Naive B cell (primary cell): ENCODE results near the gene B3GALT5. TPM values are rescaled to one million over a fixed set of nuclear protein-coding genes. Genes with fewer than 3 reads are reported as not detected.

Experiments used
- ATAC-seq, 2 donors: fragments of 150-1000 bp; cut with Tn5 transposase; 2 replicates each; pipeline ENCODE4 v1.10.0; 2021; ENCODE audit warnings: low read depth in 2 of 2, mild to moderate bottlenecking in 2 of 2, moderate library complexity in 2 of 2
- DNase-seq: peaks from one replicate; pipeline ENCODE4 v3.0.0; 2022
- H3K27ac Mint-ChIP-seq, 6 donors: one replicate each; pipeline ENCODE4 v1.8.0; 2020 to 2022; ENCODE audit warnings: mild to moderate bottlenecking in 6 of 6, mixed read lengths in 6 of 6, moderate library complexity in 5 of 6, inconsistent platforms in 2 of 6
- H3K27me3 Mint-ChIP-seq, 3 donors: one replicate each; pipeline ENCODE4 v1.8.0; 2021 to 2022; ENCODE audit warnings: mixed read lengths in 3 of 3, mild to moderate bottlenecking in 1 of 3
- H3K36me3 Mint-ChIP-seq, 2 donors: one replicate each; pipeline ENCODE4 v1.8.0; 2020 to 2022; ENCODE audit warnings: mixed read lengths in 2 of 2, inconsistent platforms in 1 of 2, mild to moderate bottlenecking in 1 of 2
- H3K4me1 Mint-ChIP-seq, 3 donors: one replicate each; pipeline ENCODE4 v1.8.0; 2020 to 2022; ENCODE audit warnings: mixed read lengths in 3 of 3, inconsistent platforms in 1 of 3, mild to moderate bottlenecking in 1 of 3, moderate library complexity in 1 of 3
- H3K4me3 Mint-ChIP-seq, 8 donors: one replicate each; pipeline ENCODE4 v1.8.0; 2020 to 2022; ENCODE audit warnings: mild to moderate bottlenecking in 8 of 8, mixed read lengths in 8 of 8, moderate library complexity in 8 of 8, inconsistent platforms in 2 of 8
- H3K9me3 Mint-ChIP-seq, 7 donors: one replicate each; pipeline ENCODE4 v1.8.0; 2020 to 2022; ENCODE audit warnings: mixed read lengths in 7 of 7, mild to moderate bottlenecking in 5 of 7, inconsistent platforms in 2 of 7, moderate library complexity in 1 of 7
- polyA plus RNA-seq, 6 donors: library from polyadenylated mRNA; unstranded; fragments of 300-500 nt; fragmentation: Illumina TruSeq; gene quantifications; one replicate each; pipeline ENCODE4 v1.2.3, GENCODE V29; 2021; ENCODE audit warnings: low read depth in 6 of 6

Gene B3GALT5
- polyA plus RNA-seq, 6 donors from 2014 or later: not detected

DNA sequence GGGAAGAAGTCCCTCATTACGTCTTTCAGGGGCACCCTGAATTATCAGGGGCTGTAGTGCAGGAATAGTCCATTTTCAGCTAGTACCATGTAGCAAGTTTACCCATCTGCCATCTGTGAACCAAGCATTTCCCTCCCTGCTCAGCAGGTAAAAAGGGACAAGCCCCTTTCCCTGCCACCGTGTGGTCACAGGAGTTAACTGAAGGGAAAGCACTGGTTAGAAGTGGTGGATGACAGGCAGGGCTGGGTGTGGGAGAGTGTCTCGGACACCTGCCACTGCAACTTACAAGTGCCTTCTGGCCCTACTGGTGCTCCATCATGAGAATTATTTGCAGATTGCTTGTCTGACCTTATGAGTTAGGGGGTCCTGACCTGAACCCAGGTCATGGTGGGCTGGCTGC is 100.2 kb downstream of the B3GALT5 start:
- H3K9me3 Mint-ChIP-seq: no peaks in the 10 kb centered on the region
- H3K4me1 Mint-ChIP-seq: no peaks in the 10 kb centered on the region
- no peak for ATAC-seq
- no peak overlapping the region for H3K27ac Mint-ChIP-seq
- DNase-seq: no peak
- H3K27me3 Mint-ChIP-seq: peaks cover under 1 to 28% (median 5%) of the 10 kb centered on the region in 3 donors
- H3K4me3 Mint-ChIP-seq: no peak overlapping the region
- H3K36me3 Mint-ChIP-seq: no peaks in the 10 kb centered on the region

DNA sequence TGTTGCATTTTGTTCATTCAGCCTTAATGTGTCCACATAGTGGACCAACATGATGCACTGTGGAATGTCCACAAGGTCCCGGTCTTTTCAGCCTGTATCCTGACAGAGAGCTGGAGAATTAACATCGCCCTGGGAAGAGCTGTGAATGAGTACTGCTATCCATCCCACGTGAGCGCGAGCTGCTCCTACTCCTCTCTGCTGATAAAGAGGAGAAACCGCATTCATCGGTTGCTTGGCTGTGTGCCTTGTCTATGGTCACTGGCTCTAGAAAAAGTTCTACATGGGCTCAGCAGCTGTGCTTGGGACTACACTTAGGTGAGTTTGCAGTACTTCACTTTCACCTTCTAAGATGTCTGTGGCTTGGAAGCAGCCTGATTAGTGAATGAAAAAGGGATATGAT is 101.2 kb downstream of the B3GALT5 start:
- no peaks in the 10 kb centered on the region for H3K9me3 Mint-ChIP-seq
- no peak for ATAC-seq
- H3K36me3 Mint-ChIP-seq: no peaks in the 10 kb centered on the region
- H3K4me3 Mint-ChIP-seq: no peak overlapping the region
- H3K27ac Mint-ChIP-seq: no peak overlapping the region
- peaks cover 5 to 28% (median 8%) of the 10 kb centered on the region in 3 donors for H3K27me3 Mint-ChIP-seq
- DNase-seq: no peak
- H3K4me1 Mint-ChIP-seq: no peaks in the 10 kb centered on the region

DNA sequence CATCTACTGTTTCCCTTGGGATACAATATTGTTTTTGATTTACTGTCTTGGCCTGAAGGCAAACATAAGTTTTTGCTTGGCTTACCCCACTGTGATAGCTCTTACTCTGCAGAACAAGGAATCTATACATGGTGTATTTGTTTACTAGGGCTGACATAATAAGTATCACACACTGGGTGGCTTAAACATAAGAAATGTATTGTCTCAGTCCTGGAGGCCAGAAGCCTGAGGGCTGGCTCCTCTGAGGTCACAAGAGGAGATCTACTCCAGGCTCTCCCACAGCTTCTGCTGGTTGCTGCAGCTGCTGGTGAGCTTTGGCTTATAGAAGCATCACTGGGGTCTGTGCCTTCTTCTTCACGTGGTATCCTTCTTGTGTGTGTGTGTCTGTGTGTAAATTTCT is 101.6 kb downstream of the B3GALT5 start:
- Mint-ChIP-seq H3K27ac (no peak overlapping the region), H3K9me3 (no peaks in the 10 kb centered on the region), H3K4me3 (no peak overlapping the region), H3K27me3 (peaks cover 5 to 28% (median 10%) of the 10 kb centered on the region in 3 donors), H3K4me1 (no peaks in the 10 kb centered on the region), H3K36me3 (no peaks in the 10 kb centered on the region)
- no peak for ATAC-seq
- no peak for DNase-seq

- Mint-ChIP-seq H3K9me3 (no peaks in the 10 kb centered on the region), H3K36me3 (no peaks in the 10 kb centered on the region), H3K27me3 (peaks cover 5 to 28% (median 14%) of the 10 kb centered on the region in 3 donors), H3K4me3 (no peak overlapping the region), H3K27ac (no peak overlapping the region), H3K4me1 (no peaks in the 10 kb centered on the region)
- no peak for ATAC-seq
- no peak for DNase-seq
Observed at GRCh38 chr21:39715804-39716397, 103.2 kb downstream of the B3GALT5 start.

- H3K4me3 Mint-ChIP-seq: no peak overlapping the region
- no peaks in the 10 kb centered on the region for H3K36me3 Mint-ChIP-seq
- peaks cover 0 to 10% (median 5%) of the 10 kb centered on the region in 7 donors for H3K9me3 Mint-ChIP-seq
- ATAC-seq (no peak), DNase-seq (no peak)
- H3K27ac Mint-ChIP-seq: no peak overlapping the region
- H3K4me1 Mint-ChIP-seq: no peaks in the 10 kb centered on the region
- H3K27me3 Mint-ChIP-seq: peaks cover 0 to 20% (median 15%) of the 10 kb centered on the region in 3 donors
Observed at GRCh38 chr21:39720126-39720778, 107.5 kb downstream of the B3GALT5 start.

DNA sequence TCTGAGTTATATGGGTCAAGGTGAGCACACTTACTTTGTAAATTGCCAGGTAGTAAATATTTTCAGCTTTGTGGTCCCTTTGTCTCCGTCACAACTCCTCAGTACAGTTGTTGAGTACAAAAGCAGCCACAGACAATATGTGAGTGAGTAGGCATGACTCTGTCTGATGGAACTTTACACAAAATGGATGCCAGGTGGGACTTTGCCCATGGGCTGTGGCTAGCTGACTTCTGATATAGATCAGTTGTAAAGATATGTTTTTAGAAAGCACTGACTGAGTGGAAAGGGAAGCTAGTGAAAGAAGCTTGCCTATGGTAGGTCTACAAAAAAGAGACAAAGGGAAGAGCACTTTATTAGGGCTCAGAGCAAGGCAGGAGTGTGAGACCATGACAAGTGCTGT is 109.1 kb downstream of the B3GALT5 start:
- H3K4me1 Mint-ChIP-seq: no peaks in the 10 kb centered on the region
- H3K36me3 Mint-ChIP-seq: no peaks in the 10 kb centered on the region
- no peak for DNase-seq
- H3K27ac Mint-ChIP-seq: no peak overlapping the region
- ATAC-seq: no peak
- peaks cover 0 to 20% (median 7%) of the 10 kb centered on the region in 3 donors for H3K27me3 Mint-ChIP-seq
- H3K9me3 Mint-ChIP-seq: peaks cover 0 to 10% (median 5%) of the 10 kb centered on the region in 7 donors
- H3K4me3 Mint-ChIP-seq: no peak overlapping the region

Other genes with a start within 250 kb of the B3GALT5 start
- gene LCA5L, start 167.2 kb upstream of the B3GALT5 start, polyA plus RNA-seq: not detected
- gene SH3BGR, start 161.0 kb upstream of the B3GALT5 start, polyA plus RNA-seq: 1 to 10 TPM in 3 of 6 donors, under 1 TPM in 1, not detected in 2; 0.86 to 2.5 (median 1.6) TPM
- not detected for gene IGSF5, start 132.2 kb downstream of the B3GALT5 start, polyA plus RNA-seq